DOHH2 (cell line): ENCODE measurements around the gene KLHL18.

Experiments used
- EZH2phosphoT487 ChIP-seq: fragments of 200-600 bp; sonication (generic); IDR thresholded peaks from 2 replicates; pipeline ENCODE4 v1.6.1; 2017; ENCODE audit warnings: borderline replicate concordance, mild to moderate bottlenecking, antibody characterized with exemption, low read length, moderate library complexity, mixed read lengths
- TF ChIP-seq, protein P1 (sequence below): fragments of 200-600 bp; sonication (generic); IDR thresholded peaks from one replicate; pipeline ENCODE4 v1.5.1; 2014; ENCODE audit warnings: antibody characterized with exemption, mild to moderate bottlenecking, low read depth, low read length; ENCODE audit not compliant: poor library complexity, severe bottlenecking

GRCh38 chr3:47370887-47371697 lies 88.3 kb downstream of the KLHL18 start:
- TF ChIP-seq EZH2phosphoT487, result no peak
- TF ChIP-seq, protein P1, sequence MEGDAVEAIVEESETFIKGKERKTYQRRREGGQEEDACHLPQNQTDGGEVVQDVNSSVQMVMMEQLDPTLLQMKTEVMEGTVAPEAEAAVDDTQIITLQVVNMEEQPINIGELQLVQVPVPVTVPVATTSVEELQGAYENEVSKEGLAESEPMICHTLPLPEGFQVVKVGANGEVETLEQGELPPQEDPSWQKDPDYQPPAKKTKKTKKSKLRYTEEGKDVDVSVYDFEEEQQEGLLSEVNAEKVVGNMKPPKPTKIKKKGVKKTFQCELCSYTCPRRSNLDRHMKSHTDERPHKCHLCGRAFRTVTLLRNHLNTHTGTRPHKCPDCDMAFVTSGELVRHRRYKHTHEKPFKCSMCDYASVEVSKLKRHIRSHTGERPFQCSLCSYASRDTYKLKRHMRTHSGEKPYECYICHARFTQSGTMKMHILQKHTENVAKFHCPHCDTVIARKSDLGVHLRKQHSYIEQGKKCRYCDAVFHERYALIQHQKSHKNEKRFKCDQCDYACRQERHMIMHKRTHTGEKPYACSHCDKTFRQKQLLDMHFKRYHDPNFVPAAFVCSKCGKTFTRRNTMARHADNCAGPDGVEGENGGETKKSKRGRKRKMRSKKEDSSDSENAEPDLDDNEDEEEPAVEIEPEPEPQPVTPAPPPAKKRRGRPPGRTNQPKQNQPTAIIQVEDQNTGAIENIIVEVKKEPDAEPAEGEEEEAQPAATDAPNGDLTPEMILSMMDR, result no peak
